ENCODE measurements around the gene ZNF367.

- no peak for TF ChIP-seq CTCF (optimal IDR thresholded peaks at IDR 0.05 in 1 of 3, IDR thresholded peaks at IDR 0.05 in 1 of 3, conservative IDR thresholded peaks at IDR 0.05 in 1 of 3; ENCODE audit: extremely low read depth in 1 of 3, insufficient read depth in 2 of 3, low read length in 3 of 3)
- no peak for TF ChIP-seq EZH2 (IDR thresholded peaks at IDR 0.05; ENCODE audit: low read length)
Observed at GRCh38 chr9:96464426-96464825, 46.3 kb upstream of the ZNF367 start.

Measured in keratinocyte (primary cell).